MM.1S (cell line): ENCODE results near the gene CHD2.

ENCODE experiments used
- EZH2 ChIP-seq: fragments of 300-600 bp; sonication (generic); optimal IDR thresholded peaks from 2 replicates; pipeline ENCODE3; 2017; ENCODE audit warnings: low read depth, mild to moderate bottlenecking, antibody characterized with exemption, low read length, mixed read lengths
- EZH2phosphoT487 ChIP-seq: fragments of 300-600 bp; sonication (generic); IDR thresholded peaks from 2 replicates; pipeline ENCODE4 v1.6.1; 2018; ENCODE audit warnings: antibody characterized with exemption, low read length
- TF ChIP-seq, protein P1 (sequence below): fragments of 300-600 bp; sonication (generic); IDR thresholded peaks from 2 replicates; pipeline ENCODE4 v1.5.1; 2016; ENCODE audit warnings: antibody characterized with exemption, low read length, mixed read lengths

DNA sequence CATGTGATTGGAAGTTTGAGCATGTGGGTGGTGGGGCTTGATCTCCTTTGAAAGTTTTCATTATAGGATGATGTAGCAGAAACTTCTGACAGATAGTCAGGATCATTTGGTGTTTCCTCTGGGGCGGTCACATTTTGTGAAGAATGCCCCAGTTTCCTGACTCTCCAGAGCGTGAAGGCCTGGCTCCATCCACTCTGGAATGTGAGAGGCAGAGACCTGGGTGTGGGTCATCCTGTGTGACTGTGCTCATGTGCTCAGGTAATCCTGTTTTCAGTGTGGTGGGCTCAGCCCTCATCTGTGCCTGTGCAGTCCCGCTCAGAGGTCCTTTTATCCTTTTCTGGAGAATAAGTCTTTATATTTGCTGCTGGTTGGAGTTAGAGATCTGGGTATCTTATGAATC is 107.9 kb downstream of the CHD2 start:
- TF ChIP-seq, protein P1, sequence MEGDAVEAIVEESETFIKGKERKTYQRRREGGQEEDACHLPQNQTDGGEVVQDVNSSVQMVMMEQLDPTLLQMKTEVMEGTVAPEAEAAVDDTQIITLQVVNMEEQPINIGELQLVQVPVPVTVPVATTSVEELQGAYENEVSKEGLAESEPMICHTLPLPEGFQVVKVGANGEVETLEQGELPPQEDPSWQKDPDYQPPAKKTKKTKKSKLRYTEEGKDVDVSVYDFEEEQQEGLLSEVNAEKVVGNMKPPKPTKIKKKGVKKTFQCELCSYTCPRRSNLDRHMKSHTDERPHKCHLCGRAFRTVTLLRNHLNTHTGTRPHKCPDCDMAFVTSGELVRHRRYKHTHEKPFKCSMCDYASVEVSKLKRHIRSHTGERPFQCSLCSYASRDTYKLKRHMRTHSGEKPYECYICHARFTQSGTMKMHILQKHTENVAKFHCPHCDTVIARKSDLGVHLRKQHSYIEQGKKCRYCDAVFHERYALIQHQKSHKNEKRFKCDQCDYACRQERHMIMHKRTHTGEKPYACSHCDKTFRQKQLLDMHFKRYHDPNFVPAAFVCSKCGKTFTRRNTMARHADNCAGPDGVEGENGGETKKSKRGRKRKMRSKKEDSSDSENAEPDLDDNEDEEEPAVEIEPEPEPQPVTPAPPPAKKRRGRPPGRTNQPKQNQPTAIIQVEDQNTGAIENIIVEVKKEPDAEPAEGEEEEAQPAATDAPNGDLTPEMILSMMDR, result no peak
- TF ChIP-seq EZH2 (no peak), EZH2phosphoT487 (no peak)
